ENCODE measurements around the gene AASS.

AASS gene

GRCh38 chr7:122038904-122039303 lies 105.1 kb downstream of the AASS start:
- no peak for DNase-seq (ENCODE audit: low read depth)

- DNase-seq (ENCODE audit: low read depth): no peak
Measured at GRCh38 chr7:122038134-122038533, 105.9 kb downstream of the AASS start.

DNA sequence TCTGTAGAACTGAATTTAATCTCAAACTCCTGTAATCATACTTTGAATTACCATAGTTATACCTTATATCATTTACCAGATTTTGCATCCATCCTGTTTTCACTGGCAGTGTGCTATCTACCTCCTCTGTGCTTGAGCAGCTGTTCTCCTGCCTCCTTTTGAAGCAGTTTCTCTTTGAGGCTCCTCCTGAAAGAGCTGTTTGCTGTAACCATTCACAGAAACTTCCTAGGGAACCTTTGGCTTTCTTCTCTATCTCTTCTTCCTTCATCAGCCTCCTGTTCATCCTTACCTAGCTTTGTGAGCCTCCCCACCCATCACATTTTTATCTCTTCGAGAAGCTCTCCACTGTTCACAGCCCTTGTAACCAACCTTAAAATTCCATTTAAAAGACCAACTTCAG lies 108.2 kb downstream of the AASS start:
- no peak for DNase-seq (ENCODE audit: low read depth)

DNA sequence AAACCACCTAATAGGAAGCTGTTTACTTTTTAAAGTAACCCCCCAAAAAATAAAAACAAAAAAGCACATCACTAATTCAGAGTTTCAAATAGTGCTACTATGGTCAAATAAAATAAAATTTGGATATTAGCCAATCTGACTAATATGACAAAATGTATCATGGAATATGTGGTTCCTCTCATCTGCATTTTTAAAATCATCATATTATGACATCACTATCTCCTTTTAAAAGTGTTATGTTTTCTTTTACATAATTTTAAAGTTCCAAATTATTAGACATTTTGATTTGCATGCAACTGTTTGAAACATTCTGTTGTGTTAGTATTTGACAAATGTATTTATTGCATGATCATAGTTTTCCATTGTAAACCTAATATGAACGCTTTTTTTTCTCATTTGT lies 110.4 kb downstream of the AASS start:
- DNase-seq (ENCODE audit: low read depth): no peak

DNA sequence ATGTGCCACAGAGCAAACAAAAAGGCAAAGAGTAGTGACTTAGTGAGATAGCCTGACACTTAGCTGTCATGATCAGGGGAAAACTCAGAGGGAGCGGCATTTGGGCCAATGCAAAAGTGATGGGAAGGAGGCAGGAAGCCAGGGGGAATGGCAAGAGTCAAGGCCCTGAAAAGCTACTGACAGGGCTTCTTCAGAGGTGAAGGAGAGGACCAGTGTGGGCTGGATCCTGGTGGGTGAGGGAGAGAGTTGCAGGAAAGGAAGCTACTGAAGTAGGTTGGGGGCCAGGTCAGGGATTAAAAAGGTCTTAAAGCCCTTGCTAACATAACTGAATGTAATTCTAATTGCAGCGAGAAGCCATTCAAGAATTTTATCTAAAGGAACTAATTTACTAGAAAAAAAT lies 117.0 kb downstream of the AASS start:
- no peak for DNase-seq (ENCODE audit: low read depth)

Data from activated T-helper 9 cell treated with anti-CD3 and anti-CD28 coated beads, Interleukin-2, amount 50 U/mL, for 16 hours (primary cell).